ENCODE results near the gene GNS.

DNA sequence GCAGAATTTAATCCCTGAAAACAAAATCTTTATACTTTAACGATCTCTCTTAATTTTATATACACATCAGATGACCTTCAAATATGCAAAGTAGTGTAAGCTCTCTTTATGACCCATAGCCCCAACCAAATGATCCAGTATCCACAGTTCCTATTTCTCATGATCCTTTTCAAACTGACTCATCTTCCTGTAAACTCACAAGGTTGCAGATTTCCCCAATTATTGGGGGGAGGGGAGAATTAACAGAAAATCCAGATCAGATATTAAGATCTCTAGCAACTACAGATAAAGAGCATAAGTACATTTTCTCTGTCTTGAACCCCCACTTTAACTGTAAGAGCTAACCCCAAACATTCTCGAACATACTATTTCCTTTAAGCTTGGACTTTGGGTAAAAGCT is 12.5 kb downstream of the GNS start:
- TF ChIP-seq EZH2 (IDR thresholded peaks at IDR 0.05; ENCODE audit: borderline replicate concordance, low read depth, low read length, severe bottlenecking) (no peak), JUN (IDR thresholded peaks at IDR 0.05; ENCODE audit: borderline replicate concordance, insufficient read depth, insufficient read length, low read depth) (peak; percentile 63), POLR2AphosphoS5 (IDR thresholded peaks at IDR 0.05; ENCODE audit: insufficient read depth, low read depth, low read length) (no peak), POLR2A (IDR thresholded peaks at IDR 0.05; ENCODE audit: low read depth, low read length) (no peak), MYC (IDR thresholded peaks at IDR 0.05; ENCODE audit: low read depth, low read length) (no peak), FOS (IDR thresholded peaks at IDR 0.05; ENCODE audit: borderline replicate concordance, insufficient read depth, low read length) (peak; percentile 85)
- TF ChIP-seq, protein P1, sequence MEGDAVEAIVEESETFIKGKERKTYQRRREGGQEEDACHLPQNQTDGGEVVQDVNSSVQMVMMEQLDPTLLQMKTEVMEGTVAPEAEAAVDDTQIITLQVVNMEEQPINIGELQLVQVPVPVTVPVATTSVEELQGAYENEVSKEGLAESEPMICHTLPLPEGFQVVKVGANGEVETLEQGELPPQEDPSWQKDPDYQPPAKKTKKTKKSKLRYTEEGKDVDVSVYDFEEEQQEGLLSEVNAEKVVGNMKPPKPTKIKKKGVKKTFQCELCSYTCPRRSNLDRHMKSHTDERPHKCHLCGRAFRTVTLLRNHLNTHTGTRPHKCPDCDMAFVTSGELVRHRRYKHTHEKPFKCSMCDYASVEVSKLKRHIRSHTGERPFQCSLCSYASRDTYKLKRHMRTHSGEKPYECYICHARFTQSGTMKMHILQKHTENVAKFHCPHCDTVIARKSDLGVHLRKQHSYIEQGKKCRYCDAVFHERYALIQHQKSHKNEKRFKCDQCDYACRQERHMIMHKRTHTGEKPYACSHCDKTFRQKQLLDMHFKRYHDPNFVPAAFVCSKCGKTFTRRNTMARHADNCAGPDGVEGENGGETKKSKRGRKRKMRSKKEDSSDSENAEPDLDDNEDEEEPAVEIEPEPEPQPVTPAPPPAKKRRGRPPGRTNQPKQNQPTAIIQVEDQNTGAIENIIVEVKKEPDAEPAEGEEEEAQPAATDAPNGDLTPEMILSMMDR (IDR thresholded peaks at IDR 0.05; ENCODE audit: extremely low read depth in 1 of 2, insufficient read depth in 1 of 2, low read depth in 1 of 2, low read length in 2 of 2): no peak
- TF ChIP-seq, protein P2, sequence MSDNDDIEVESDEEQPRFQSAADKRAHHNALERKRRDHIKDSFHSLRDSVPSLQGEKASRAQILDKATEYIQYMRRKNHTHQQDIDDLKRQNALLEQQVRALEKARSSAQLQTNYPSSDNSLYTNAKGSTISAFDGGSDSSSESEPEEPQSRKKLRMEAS (IDR thresholded peaks at IDR 0.05; ENCODE audit: insufficient read depth, insufficient read length): no peak

Data from endothelial cell of umbilical vein (primary cell).